Memory B cell (primary cell): ENCODE measurements around the gene ZNF32.

Experiments
- ATAC-seq: fragments of 150-1000 bp; cut with Tn5 transposase; 2 replicates; pipeline ENCODE4 v1.10.0; 2021; ENCODE audit warnings: low read depth, mild to moderate bottlenecking, moderate library complexity
- DNase-seq, 2 donors: peaks; one replicate each; pipeline ENCODE4 v3.0.0; 2022; ENCODE audit warnings: low spot score in 2 of 2
- H3K27ac Mint-ChIP-seq: one replicate; pipeline ENCODE4 v1.8.0; 2022; ENCODE audit warnings: mild to moderate bottlenecking, moderate library complexity, mixed read lengths
- H3K27me3 Mint-ChIP-seq: one replicate; pipeline ENCODE4 v1.8.0; 2022; ENCODE audit warnings: mixed read lengths
- H3K36me3 Mint-ChIP-seq: one replicate; pipeline ENCODE4 v1.8.0; 2022; ENCODE audit warnings: mild to moderate bottlenecking, mixed read lengths
- H3K4me1 Mint-ChIP-seq: one replicate; pipeline ENCODE4 v1.8.0; 2022; ENCODE audit warnings: mixed read lengths
- H3K4me3 Mint-ChIP-seq: one replicate; pipeline ENCODE4 v1.8.0; 2022; ENCODE audit warnings: mild to moderate bottlenecking, moderate library complexity, mixed read lengths
- H3K9me3 Mint-ChIP-seq: one replicate; pipeline ENCODE4 v1.8.0; 2022; ENCODE audit warnings: mixed read lengths

ZNF32 gene

DNA sequence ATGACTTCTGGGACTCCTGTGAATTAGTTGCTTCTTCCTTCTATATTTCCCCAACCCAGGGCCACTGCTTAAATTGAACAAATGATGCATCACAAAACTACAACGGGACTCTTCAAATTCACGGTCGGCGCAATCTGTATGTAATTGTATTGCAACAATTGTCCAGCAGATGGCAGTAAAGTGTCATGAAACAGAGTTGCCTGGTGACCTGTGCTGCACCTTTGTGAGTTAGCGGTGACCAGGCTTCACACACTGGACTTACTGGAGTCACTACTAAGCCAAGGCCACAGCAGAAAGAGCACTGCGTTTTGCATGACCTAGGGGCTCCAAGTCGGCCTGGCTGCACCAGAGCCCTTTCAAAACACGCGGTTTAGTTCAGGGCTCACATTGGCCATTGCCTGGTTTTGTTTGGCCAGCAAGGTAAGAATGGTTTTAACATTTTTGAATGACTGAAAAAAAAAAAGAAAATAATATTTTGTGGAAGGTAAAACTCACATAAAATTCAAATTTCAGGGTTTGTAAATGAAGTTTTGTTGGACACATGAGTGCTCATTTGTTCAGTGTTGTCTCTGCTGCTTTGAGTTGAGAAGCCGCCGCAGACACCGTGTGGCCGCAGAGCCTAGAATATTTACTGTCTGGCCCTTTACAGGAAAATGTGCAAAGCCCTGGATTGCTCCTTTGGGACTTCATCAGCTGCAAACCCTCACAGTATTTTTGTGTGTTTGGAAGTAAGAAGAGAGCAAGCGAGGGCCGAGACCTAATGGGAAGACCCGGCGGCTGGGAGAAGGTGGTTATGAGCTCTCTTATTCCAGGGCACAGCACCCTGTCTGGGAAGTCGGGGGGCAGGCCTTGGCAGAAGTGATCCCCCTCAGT is 23.2 kb upstream of the ZNF32 start:
- Mint-ChIP-seq H3K27me3 (peaks cover 14% of the 10 kb centered on the region), H3K36me3 (no peaks in the 10 kb centered on the region), H3K9me3 (no peaks in the 10 kb centered on the region), H3K4me1 (peaks cover 4% of the 10 kb centered on the region), H3K27ac (no peak overlapping the region), H3K4me3 (no peak overlapping the region)
- DNase-seq (peak; percentile 48 to 52), ATAC-seq (peak; percentile 56)

- H3K4me3 Mint-ChIP-seq = no peak overlapping the region
- peaks cover 15% of the 10 kb centered on the region for H3K27me3 Mint-ChIP-seq
- H3K9me3 Mint-ChIP-seq = no peaks in the 10 kb centered on the region
- H3K36me3 Mint-ChIP-seq = no peaks in the 10 kb centered on the region
- ATAC-seq (no peak), DNase-seq (no peak)
- H3K27ac Mint-ChIP-seq = no peak overlapping the region
- peaks cover 4% of the 10 kb centered on the region for H3K4me1 Mint-ChIP-seq
These were observed 20.7 kb upstream of the ZNF32 start for GRCh38 chr10:43669386-43669785.

GRCh38 chr10:43667761-43668386 is 19.2 kb upstream of the ZNF32 start:
- Mint-ChIP-seq H3K27me3 (peaks cover 14% of the 10 kb centered on the region), H3K27ac (no peak overlapping the region), H3K4me3 (no peak overlapping the region), H3K36me3 (peaks cover under 1% of the 10 kb centered on the region), H3K4me1 (peaks cover 4% of the 10 kb centered on the region), H3K9me3 (no peaks in the 10 kb centered on the region)
- ATAC-seq (no peak), DNase-seq (no peak)

- DNase-seq (no peak), ATAC-seq (no peak)
- Mint-ChIP-seq H3K4me3 (no peak overlapping the region), H3K27ac (no peak overlapping the region), H3K27me3 (peaks cover 15% of the 10 kb centered on the region), H3K9me3 (no peaks in the 10 kb centered on the region), H3K36me3 (peaks cover 2% of the 10 kb centered on the region), H3K4me1 (peaks cover 4% of the 10 kb centered on the region)
These were observed 18.6 kb upstream of the ZNF32 start for GRCh38 chr10:43667317-43667731.

DNA sequence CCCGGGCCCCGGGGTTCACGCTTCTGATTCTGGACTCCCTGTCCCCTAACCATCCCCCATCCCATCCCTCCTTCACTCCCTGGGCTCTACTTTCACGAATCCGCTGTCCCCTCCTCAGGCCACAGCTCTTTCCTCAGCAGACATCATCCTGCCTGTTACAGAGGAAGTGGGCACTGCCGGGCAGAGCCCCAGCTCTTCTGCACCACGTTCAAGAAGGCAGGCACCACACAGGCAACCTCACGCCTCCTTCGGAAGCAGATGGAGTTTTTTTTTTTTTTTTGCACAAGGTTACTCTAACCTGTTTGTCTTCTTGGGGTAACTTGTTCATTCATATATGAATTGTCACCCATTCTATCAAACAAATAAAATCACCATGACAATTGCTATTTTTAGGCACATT is 17.9 kb upstream of the ZNF32 start:
- ATAC-seq = no peak
- peaks cover 13% of the 10 kb centered on the region for H3K27me3 Mint-ChIP-seq

DNA sequence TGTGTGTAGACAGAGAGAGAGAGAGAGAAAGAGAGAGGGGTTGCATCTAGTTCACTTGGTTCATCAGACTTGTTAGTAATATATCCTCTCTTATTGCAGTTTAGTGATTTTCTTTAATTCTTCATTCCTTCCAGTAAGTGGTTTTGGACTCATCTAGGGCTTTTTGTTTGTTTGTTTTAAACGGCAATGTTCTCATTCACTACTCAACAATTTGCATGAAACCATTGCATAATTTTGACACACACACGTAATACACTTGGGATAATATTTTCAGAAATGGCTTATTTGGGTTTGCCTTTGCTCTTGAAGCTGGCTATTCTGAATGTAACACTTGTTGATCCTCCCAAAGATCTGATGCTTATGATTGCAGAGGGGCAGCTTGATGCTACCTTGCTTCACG is 16.4 kb upstream of the ZNF32 start:
- Mint-ChIP-seq H3K4me1 (no peaks in the 10 kb centered on the region), H3K27me3 (peaks cover 11% of the 10 kb centered on the region), H3K4me3 (no peak overlapping the region), H3K36me3 (peaks cover 2% of the 10 kb centered on the region), H3K27ac (no peak overlapping the region), H3K9me3 (peaks cover 1% of the 10 kb centered on the region)
- ATAC-seq = no peak
- no peak for DNase-seq

More for the DNA sequence above, 17.9 kb upstream of the ZNF32 start:
- Mint-ChIP-seq H3K4me1 (peaks cover 1% of the 10 kb centered on the region), H3K9me3 (peaks cover 1% of the 10 kb centered on the region), H3K36me3 (peaks cover 2% of the 10 kb centered on the region), H3K27ac (no peak overlapping the region), H3K4me3 (no peak overlapping the region)
- no peak for DNase-seq

GRCh38 chr10:43658227-43658626 is 9.5 kb upstream of the ZNF32 start:
- Mint-ChIP-seq H3K27me3 (peaks cover 12% of the 10 kb centered on the region), H3K4me3 (no peak overlapping the region), H3K9me3 (peaks cover 1% of the 10 kb centered on the region), H3K4me1 (no peaks in the 10 kb centered on the region), H3K36me3 (peaks cover 2% of the 10 kb centered on the region), H3K27ac (no peak overlapping the region)
- no peak for ATAC-seq
- no peak for DNase-seq

GRCh38 chr10:43655311-43655710 is 6.6 kb upstream of the ZNF32 start:
- Mint-ChIP-seq H3K27ac (no peak overlapping the region), H3K27me3 (peaks cover 10% of the 10 kb centered on the region), H3K9me3 (no peaks in the 10 kb centered on the region), H3K4me1 (no peaks in the 10 kb centered on the region), H3K4me3 (no peak overlapping the region), H3K36me3 (no peaks in the 10 kb centered on the region)
- DNase-seq = no peak
- no peak for ATAC-seq

DNA sequence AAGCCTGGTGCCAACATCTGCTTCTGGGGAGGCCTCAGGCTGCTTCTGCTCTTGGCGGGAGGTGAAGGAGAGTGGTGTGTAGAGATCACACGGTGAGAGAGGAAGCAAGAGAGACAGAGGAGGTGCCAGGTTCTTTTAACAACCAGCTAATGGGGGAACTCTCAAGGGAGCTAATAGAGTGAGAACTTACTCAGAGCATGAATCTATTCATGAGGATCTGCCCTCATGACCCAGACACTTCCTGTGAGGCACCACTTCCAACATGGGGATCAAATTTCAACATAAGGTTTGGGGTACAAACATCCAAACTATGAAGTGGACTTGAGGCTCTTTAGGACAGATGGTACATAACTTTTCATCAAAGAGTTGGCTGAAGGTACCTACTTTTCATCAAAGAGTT is 5.1 kb upstream of the ZNF32 start:
- no peak for ATAC-seq
- Mint-ChIP-seq H3K36me3 (no peaks in the 10 kb centered on the region), H3K27ac (no peak overlapping the region), H3K9me3 (no peaks in the 10 kb centered on the region), H3K4me1 (peaks cover 7% of the 10 kb centered on the region), H3K4me3 (no peak overlapping the region), H3K27me3 (peaks cover 7% of the 10 kb centered on the region)
- DNase-seq = no peak

GRCh38 chr10:43649185-43649523 is 473 bp upstream of the ZNF32 start:
- ATAC-seq = no peak
- Mint-ChIP-seq H3K27ac (peak overlapping the region; percentile 91), H3K4me1 (peaks cover 12% of the 10 kb centered on the region), H3K27me3 (peaks cover 1% of the 10 kb centered on the region), H3K9me3 (peaks cover 12% of the 10 kb centered on the region), H3K36me3 (peaks cover 24% of the 10 kb centered on the region), H3K4me3 (peak overlapping the region; percentile 97)
- no peak for DNase-seq

- Mint-ChIP-seq H3K4me1 (peaks cover 12% of the 10 kb centered on the region), H3K27ac (peak overlapping the region; percentile 91), H3K36me3 (peaks cover 30% of the 10 kb centered on the region), H3K27me3 (no peaks in the 10 kb centered on the region), H3K4me3 (peak overlapping the region; percentile 97), H3K9me3 (peaks cover 12% of the 10 kb centered on the region)
- no peak for ATAC-seq
- DNase-seq = no peak
These were observed 635 bp downstream of the ZNF32 start for GRCh38 chr10:43648095-43648397.

DNA sequence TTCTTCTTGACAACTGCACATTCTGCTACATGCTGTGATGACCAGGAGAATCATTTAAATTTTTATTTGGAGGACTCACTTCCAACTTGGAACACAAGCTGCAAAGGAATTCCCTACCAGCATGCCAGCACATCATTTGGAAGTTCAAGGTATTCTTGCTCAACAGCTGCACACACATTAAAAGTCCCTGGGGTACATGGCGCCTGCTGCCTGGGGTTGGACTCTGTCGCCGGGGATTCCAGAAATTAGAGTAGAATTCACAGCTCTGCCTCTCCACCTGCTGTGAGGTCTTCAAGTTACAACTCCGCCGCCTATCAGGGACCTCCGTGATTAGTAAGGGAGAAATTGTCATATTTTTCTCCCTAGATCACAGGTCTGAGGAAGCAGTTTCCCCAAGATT is 1.1 kb downstream of the ZNF32 start:
- H3K27ac Mint-ChIP-seq = peak overlapping the region; percentile 91
- DNase-seq = no peak
- ATAC-seq = no peak
- H3K4me1 Mint-ChIP-seq = peaks cover 12% of the 10 kb centered on the region
- peak overlapping the region; percentile 97 for H3K4me3 Mint-ChIP-seq
- H3K9me3 Mint-ChIP-seq = peaks cover 12% of the 10 kb centered on the region
- no peaks in the 10 kb centered on the region for H3K27me3 Mint-ChIP-seq
- peaks cover 34% of the 10 kb centered on the region for H3K36me3 Mint-ChIP-seq

DNA sequence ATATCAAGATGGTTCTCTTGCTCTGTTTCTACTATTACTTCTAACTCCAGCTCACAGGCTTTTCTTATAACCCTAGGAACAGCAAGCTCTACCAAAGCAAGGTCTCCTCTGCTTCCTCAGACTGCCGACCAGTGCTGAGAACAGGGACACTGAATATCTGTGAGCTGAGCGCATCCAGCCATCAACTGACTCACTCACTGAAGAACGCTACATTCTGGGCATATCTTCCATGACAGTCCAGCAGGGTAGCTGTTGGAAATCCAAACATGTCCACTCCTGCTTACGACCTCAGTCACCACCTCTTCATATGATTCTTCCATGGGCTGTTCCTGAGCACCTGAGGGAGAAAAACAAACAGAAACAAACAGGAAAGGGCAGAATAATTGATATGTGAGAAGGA is 2.8 kb downstream of the ZNF32 start:
- no peak overlapping the region for H3K4me3 Mint-ChIP-seq
- no peaks in the 10 kb centered on the region for H3K27me3 Mint-ChIP-seq
- peaks cover 34% of the 10 kb centered on the region for H3K36me3 Mint-ChIP-seq
- H3K27ac Mint-ChIP-seq = no peak overlapping the region
- DNase-seq (no peak), ATAC-seq (no peak)
- peaks cover 12% of the 10 kb centered on the region for H3K4me1 Mint-ChIP-seq
- H3K9me3 Mint-ChIP-seq = peaks cover 12% of the 10 kb centered on the region

DNA sequence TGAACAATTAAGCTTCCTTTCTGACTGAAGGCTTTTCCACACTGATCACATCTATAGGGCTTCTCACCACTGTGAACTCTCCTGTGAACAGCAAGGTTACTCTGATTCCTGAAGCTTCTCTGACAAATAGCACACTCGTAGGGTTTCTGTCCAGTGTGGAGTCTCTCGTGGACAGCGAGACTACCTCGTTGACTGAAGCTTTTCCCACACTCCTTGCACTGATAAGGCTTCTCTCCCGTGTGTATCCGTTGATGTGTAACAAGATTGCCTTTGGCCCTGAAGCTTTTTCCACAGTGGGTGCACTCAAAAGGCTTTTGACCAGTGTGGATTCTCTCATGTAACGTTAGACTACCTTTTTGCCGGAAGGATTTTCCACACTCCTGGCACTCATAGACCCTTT is 4.4 kb downstream of the ZNF32 start:
- H3K36me3 Mint-ChIP-seq = peaks cover 34% of the 10 kb centered on the region
- H3K4me1 Mint-ChIP-seq = peaks cover 10% of the 10 kb centered on the region

GRCh38 chr10:43640603-43641002 is 8.1 kb downstream of the ZNF32 start:
- H3K36me3 Mint-ChIP-seq = peaks cover 20% of the 10 kb centered on the region
- no peak overlapping the region for H3K27ac Mint-ChIP-seq
- no peaks in the 10 kb centered on the region for H3K27me3 Mint-ChIP-seq
- H3K4me1 Mint-ChIP-seq = no peaks in the 10 kb centered on the region
- DNase-seq (no peak), ATAC-seq (no peak)
- H3K9me3 Mint-ChIP-seq = peaks cover 10% of the 10 kb centered on the region
- no peak overlapping the region for H3K4me3 Mint-ChIP-seq

More for the DNA sequence above, 4.4 kb downstream of the ZNF32 start:
- DNase-seq (no peak), ATAC-seq (no peak)
- H3K27ac Mint-ChIP-seq = no peak overlapping the region
- no peaks in the 10 kb centered on the region for H3K27me3 Mint-ChIP-seq
- H3K4me3 Mint-ChIP-seq = no peak overlapping the region
- H3K9me3 Mint-ChIP-seq = peaks cover 12% of the 10 kb centered on the region
